Measurements from ENCODE around the gene ARL5A.

Gene ARL5A

DNA sequence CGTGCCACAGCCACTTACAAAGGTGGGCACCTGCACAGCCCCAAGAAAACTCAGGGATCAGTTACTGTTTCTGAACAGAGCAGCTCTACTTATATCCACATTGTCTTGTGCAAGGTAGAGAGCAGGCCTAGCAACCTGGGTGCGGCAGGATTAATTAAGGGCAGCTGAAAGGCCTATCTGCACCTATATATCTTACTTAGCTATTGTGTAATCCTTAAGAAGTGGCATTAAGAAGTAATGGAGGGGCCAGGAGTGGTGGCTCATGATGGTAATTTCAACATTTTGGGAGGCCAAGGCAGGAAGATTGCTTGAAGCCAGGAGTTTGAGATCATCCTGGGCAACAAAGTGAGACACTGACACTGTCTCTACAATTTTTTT lies 12.8 kb upstream of the ARL5A start:
- TF ChIP-seq, protein P1, sequence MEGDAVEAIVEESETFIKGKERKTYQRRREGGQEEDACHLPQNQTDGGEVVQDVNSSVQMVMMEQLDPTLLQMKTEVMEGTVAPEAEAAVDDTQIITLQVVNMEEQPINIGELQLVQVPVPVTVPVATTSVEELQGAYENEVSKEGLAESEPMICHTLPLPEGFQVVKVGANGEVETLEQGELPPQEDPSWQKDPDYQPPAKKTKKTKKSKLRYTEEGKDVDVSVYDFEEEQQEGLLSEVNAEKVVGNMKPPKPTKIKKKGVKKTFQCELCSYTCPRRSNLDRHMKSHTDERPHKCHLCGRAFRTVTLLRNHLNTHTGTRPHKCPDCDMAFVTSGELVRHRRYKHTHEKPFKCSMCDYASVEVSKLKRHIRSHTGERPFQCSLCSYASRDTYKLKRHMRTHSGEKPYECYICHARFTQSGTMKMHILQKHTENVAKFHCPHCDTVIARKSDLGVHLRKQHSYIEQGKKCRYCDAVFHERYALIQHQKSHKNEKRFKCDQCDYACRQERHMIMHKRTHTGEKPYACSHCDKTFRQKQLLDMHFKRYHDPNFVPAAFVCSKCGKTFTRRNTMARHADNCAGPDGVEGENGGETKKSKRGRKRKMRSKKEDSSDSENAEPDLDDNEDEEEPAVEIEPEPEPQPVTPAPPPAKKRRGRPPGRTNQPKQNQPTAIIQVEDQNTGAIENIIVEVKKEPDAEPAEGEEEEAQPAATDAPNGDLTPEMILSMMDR (IDR thresholded peaks at IDR 0.05): no peak
- Histone ChIP-seq H3K4me3 (no peak overlapping the region), H3K27ac (no peak overlapping the region)
- no peak for DNase-seq (ENCODE audit: low spot score)

DNA sequence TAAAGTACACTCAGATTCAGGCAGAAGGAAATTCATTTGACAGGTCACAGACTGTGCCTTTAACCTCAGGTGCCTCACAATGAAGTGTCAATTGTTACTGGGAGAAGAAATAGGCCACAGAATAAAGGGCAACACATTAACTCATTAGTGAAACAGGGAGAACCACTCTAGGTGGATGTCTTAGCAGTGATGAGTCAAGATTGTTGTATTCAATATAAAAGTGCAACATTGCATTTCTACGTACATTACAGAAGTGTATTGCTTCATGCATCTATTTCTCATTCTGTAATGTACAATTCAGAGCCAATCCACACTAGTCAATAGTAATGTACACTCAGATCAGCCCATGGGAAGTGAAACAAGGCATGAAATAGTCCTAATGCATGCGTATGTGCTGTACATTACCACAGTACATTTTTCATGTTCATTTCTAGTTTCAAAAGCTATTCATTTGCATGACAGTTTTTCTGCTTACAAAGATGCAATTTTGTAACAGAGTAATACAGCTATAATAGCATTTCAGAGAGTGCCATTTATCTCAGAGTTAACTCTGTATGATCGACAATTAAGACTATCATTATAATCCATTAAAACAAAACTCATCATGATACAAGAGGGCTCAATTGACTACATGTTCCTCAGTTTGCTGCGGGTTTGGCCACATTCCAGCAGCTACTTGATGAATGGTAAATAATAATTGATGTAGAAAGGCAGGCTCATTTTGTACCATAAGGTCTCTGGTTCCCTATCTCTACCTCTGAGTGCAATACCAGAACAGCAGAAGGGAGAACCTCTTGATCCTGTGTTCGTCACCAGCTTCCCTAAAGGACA lies 12.2 kb upstream of the ARL5A start:
- TF ChIP-seq, protein P1 (IDR thresholded peaks at IDR 0.05): no peak
- no peak for DNase-seq (ENCODE audit: low spot score)
- Histone ChIP-seq H3K4me3 (no peak overlapping the region), H3K27ac (no peak overlapping the region)

DNA sequence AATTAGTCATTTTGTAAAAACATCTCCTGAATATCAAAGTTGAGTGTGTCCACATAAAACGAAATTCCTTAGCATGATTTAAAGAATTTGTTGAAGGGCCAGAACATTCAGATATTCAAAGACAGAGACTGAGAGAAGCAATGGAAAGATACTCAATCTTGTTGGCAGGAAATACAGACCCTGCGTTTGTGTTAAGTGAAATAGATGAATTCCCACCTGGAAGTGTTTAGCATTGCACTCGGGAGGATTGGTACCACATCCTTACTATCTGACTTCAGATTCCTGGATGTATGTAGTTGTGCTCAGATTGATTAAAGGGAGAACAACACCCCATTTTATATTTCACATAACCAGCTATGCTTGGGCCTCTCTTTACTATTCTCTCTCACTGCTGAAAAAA lies 9.7 kb upstream of the ARL5A start:
- DNase-seq (ENCODE audit: low spot score): no peak
- H3K27ac ChIP-seq: no peak overlapping the region
- TF ChIP-seq, protein P1 (IDR thresholded peaks at IDR 0.05): no peak
- no peak overlapping the region for H3K4me3 ChIP-seq

DNA sequence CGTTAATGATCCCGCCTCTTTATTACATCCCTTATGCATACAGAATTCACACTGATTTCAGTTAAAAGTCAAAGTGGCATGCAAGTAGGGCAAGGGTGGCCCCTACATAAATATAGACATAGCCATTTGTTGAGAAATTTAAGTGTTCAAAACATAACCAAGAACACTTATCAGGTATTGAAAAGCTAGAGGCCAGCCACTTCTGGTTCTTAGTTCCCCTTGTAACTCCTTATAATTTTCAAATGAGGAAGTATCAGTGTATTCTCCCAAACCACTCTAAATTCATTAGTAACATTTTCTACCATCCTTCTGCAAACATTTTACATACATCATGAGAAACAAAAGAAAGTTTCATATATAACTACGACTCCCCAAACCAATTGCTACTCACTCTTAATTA lies 5.8 kb upstream of the ARL5A start:
- DNase-seq (ENCODE audit: low spot score): no peak
- Histone ChIP-seq H3K27ac (no peak overlapping the region), H3K4me3 (no peak overlapping the region)
- TF ChIP-seq, protein P1 (IDR thresholded peaks at IDR 0.05): no peak

DNA sequence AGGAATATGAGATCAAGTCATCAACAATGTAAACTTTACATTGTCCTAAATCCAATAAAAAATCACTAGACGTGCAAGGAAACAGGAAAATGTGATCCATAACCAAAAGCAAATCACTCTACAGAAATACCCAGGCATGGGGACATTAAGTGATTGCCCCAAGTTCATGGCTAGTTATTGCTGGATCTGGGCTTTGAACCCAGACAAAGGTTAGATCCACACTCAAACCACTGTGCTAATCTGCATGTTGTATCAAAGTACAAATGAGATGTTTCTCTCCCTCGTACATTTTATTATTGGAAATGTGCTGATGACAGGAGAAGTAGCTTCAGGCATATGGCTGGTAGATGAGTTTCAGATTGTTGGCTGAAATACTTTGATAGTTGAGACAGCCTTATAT lies 2.7 kb upstream of the ARL5A start:
- TF ChIP-seq, protein P1 (IDR thresholded peaks at IDR 0.05): no peak
- no peak overlapping the region for H3K4me3 ChIP-seq
- DNase-seq (ENCODE audit: low spot score): no peak
- no peak overlapping the region for H3K27ac ChIP-seq

DNA sequence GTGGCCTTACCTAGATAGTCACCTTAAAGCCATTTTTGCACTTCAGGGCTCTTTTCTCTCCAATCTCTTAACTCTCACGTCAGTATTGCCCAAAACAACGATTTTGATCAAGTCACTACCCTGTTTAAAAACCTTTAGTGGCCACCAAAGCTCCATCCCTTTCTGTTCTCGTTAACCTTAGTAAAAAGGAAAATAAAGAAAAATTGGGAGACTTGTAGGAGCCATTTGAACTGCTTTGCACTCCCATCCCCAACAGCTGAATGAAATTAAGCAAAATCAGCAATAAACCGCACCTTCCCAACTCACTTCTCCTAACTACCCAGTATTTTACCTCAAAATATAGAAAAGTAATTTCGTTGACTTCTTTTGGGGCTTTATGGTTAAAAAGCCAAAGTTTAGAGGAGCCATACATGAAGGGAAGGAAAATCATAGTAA lies 686 bp upstream of the ARL5A start:
- TF ChIP-seq, protein P1 (IDR thresholded peaks at IDR 0.05): no peak
- peak overlapping the region; percentile 92 for H3K4me3 ChIP-seq
- DNase-seq (ENCODE audit: low spot score): no peak
- peak overlapping the region; percentile 81 to 95 for H3K27ac ChIP-seq

DNA sequence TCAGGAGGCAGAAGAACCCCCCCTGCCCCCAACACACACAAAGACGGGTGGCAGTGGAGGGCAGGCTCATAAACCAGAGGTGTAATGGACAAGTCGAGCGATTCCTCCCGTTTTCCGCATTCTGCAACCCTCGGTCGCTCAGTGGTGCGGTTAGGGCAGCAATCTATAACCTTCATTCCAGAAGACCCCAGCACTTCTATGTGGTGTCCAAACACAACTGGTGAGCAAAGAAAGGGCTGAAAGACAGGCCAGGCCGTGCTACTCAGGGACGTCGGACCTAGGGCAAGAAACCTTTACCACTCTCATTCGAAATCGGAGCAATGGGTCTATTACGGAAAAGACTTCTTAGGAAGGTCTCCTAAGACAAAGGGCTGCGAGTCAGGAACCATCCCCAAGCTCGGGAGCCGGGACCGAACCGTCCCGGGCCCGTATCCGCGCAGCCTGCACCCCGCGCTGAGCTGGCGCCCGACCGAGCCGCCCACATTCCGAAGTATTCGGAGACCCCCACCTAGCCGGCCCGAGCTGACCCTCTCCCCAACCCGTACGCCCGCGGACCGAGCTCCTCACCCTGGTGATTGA lies 568 bp downstream of the ARL5A start:
- H3K27ac ChIP-seq: peak overlapping the region; percentile 81 to 95
- H3K4me3 ChIP-seq: peak overlapping the region; percentile 92
- TF ChIP-seq, protein P1 (IDR thresholded peaks at IDR 0.05): no peak
- no peak for DNase-seq (ENCODE audit: low spot score)

Data from coronary artery (tissue), 2 donors.